HCT116 (cell line): Measurements from ENCODE around the gene ZCCHC9.

ENCODE experiments used
- EZH2phosphoT487 ChIP-seq: fragments of 200-600 bp; IDR thresholded peaks from 2 replicates; pipeline ENCODE4 v1.6.1; 2018; ENCODE audit warnings: antibody characterized with exemption, borderline replicate concordance
- POLR2A ChIP-seq: IDR thresholded peaks from 2 replicates; pipeline ENCODE4 v1.7.0; 2011; ENCODE audit warnings: borderline replicate concordance; ENCODE audit not compliant: insufficient read depth, insufficient read length; ENCODE audit errors: extremely low read depth
- POLR2AphosphoS5 ChIP-seq: IDR thresholded peaks from 2 replicates; pipeline ENCODE4 v1.6.1; 2011; ENCODE audit warnings: mild to moderate bottlenecking, low read depth, low read length, moderate library complexity
- SIN3A ChIP-seq: IDR thresholded peaks from 2 replicates; pipeline ENCODE4 v1.6.1; 2012; ENCODE audit warnings: low read depth
- ZFX ChIP-seq: fragments of 450-650 bp; IDR thresholded peaks from 2 replicates; pipeline ENCODE4 v1.6.1; 2017
- ZNF274 ChIP-seq: fragments of 200-500 bp; sonication (Bioruptor generic); IDR thresholded peaks from 2 replicates; pipeline ENCODE4 v1.6.1; 2014; ENCODE audit warnings: mild to moderate bottlenecking, low read depth, low read length, inconsistent platforms
- TF ChIP-seq, protein P1 (sequence below), 3 experiments: fragments of 200-600 bp in 1 of 3; sonication (generic) in 1 of 3; IDR thresholded peaks in 2 of 3; conservative IDR thresholded peaks in 1 of 3; 2 replicates each; pipeline ENCODE4 v1.5.1; 2012 to 2017; ENCODE audit warnings: low read depth in 2 of 3, low read length in 2 of 3, antibody characterized with exemption in 1 of 3, borderline replicate concordance in 1 of 3, control low read depth in 1 of 3, mild to moderate bottlenecking in 1 of 3, mixed read lengths in 1 of 3, mixed run types in 1 of 3, moderate library complexity in 1 of 3; ENCODE audit not compliant: insufficient read depth in 1 of 3

DNA sequence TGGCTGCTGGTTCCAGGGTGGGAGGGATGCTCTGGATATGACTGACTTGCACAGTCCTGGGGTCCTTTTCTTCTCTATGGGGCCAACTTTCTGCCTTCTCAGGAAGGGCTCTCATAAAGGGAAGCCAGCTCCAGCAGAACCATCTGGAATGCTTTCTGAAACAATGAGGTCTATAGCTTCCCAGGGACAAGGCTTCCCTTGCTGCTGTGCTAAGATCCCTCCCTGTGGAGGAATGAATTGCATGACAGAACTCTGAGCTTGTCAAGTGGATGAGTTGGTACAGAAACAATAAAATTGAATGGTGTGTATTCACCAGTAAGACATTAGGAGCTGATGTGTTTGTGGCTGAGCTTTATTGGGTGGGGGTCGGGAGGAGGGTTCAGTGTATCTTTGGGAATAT is 48.5 kb upstream of the ZCCHC9 start:
- TF ChIP-seq POLR2AphosphoS5 (no peak), SIN3A (no peak), POLR2A (no peak), EZH2phosphoT487 (no peak), ZFX (no peak), ZNF274 (no peak)
- TF ChIP-seq, protein P1, sequence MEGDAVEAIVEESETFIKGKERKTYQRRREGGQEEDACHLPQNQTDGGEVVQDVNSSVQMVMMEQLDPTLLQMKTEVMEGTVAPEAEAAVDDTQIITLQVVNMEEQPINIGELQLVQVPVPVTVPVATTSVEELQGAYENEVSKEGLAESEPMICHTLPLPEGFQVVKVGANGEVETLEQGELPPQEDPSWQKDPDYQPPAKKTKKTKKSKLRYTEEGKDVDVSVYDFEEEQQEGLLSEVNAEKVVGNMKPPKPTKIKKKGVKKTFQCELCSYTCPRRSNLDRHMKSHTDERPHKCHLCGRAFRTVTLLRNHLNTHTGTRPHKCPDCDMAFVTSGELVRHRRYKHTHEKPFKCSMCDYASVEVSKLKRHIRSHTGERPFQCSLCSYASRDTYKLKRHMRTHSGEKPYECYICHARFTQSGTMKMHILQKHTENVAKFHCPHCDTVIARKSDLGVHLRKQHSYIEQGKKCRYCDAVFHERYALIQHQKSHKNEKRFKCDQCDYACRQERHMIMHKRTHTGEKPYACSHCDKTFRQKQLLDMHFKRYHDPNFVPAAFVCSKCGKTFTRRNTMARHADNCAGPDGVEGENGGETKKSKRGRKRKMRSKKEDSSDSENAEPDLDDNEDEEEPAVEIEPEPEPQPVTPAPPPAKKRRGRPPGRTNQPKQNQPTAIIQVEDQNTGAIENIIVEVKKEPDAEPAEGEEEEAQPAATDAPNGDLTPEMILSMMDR (IDR thresholded peaks at IDR 0.05 in 2 of 3, conservative IDR thresholded peaks at IDR 0.05 in 1 of 3; ENCODE audit: borderline replicate concordance in 1 of 3, insufficient read depth in 1 of 3, low read depth in 2 of 3, low read length in 2 of 3), result no peak
